HepG2 (cell line): ENCODE data around the gene GPR62.

Experiments
- FOSL1 ChIP-seq: sonication (generic); formaldehyde crosslinking; IDR thresholded peaks from 2 replicates; pipeline ENCODE4 v1.9.0; 2021; ENCODE audit warnings: missing genetic modification reagents, borderline replicate concordance
- HNF4G ChIP-seq, 2 experiments: sonication (generic) in 1 of 2; formaldehyde crosslinking in 1 of 2; IDR thresholded peaks; 2 replicates each; pipeline versions ENCODE4 v1.4.0 to v1.6.1; 2011 to 2020; ENCODE audit warnings: borderline replicate concordance in 2 of 2, low read depth in 2 of 2, mild to moderate bottlenecking in 2 of 2, low read length in 1 of 2, missing genetic modification reagents in 1 of 2, moderate library complexity in 1 of 2
- SRSF4 ChIP-seq: fragments of 200-400 bp; formaldehyde crosslinking; IDR thresholded peaks from one replicate; pipeline ENCODE4 v1.6.1; 2018; ENCODE audit warnings: mild to moderate bottlenecking, low read depth, low read length, moderate library complexity; ENCODE audit not compliant: poor library complexity, severe bottlenecking
- SUZ12 ChIP-seq: fragments of 150-350 bp; IDR thresholded peaks from 2 replicates; pipeline ENCODE4 v1.6.1; 2014; ENCODE audit warnings: low read depth, low read length
- TBX3 ChIP-seq: fragments of 450-650 bp; IDR thresholded peaks from 2 replicates; pipeline ENCODE4 v1.6.1; 2017; ENCODE audit warnings: antibody characterized with exemption, mild to moderate bottlenecking, inconsistent platforms, borderline replicate concordance
- ZNF235 ChIP-seq: sonication (generic); formaldehyde crosslinking; IDR thresholded peaks from 2 replicates; pipeline ENCODE4 v1.8.1; 2023; ENCODE audit warnings: mild to moderate bottlenecking, missing genetic modification reagents, borderline replicate concordance
- TF ChIP-seq, protein P1 (sequence below): sonication (generic); formaldehyde crosslinking; IDR thresholded peaks from 2 replicates; pipeline ENCODE4 v1.8.0; 2022; ENCODE audit warnings: missing genetic modification reagents, mild to moderate bottlenecking, inconsistent platforms, borderline replicate concordance
- TF ChIP-seq, protein P2 (sequence below): sonication (generic); formaldehyde crosslinking; IDR thresholded peaks from 2 replicates; pipeline ENCODE4 v1.4.0; 2020; ENCODE audit warnings: missing genetic modification reagents
- TF ChIP-seq, protein P3 (sequence below): sonication (generic); formaldehyde crosslinking; IDR thresholded peaks from 2 replicates; pipeline ENCODE4 v1.5.1; 2020; ENCODE audit warnings: mild to moderate bottlenecking, missing genetic modification reagents, moderate library complexity
- TF ChIP-seq, protein P4 (sequence below): IDR thresholded peaks from 2 replicates; pipeline ENCODE4 v1.6.1; 2016

DNA sequence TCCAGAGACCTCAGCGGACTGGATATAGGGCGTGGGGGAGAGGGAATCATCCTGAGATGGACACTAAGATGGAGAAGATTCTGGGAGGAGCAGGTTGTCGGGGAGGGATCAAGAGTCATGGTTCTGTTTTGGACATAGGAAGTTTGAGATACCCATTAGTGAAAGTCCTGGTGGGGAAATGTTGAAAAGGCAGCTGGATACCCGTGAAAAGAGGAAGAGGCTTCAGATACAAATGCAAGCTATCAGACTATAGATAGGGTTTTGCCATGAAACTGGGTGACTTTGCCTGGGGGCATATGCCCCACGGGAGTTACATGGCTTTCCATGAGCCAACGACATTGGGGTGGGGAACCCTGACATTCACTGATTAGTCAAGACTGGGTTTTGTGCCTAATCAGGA, 1.1 kb upstream of the GPR62 start:
- TF ChIP-seq, protein P1, sequence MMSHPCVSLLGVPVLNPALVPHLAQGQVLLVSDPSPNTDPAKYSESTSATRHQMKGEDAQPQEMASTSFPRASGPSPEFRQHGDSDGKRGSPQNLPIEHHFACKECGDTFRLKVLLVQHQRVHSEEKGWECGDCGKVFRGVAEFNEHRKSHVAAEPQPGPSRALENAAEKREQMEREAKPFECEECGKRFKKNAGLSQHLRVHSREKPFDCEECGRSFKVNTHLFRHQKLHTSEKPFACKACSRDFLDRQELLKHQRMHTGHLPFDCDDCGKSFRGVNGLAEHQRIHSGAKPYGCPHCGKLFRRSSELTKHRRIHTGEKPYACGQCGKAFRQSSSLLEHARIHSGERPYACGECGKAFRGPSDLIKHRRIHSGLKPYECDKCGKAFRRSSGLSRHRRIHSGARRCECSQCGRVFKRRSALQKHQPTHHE (CRISPR knock-in tag) = no peak
- TF ChIP-seq FOSL1 (CRISPR knock-in tag) (no peak), SUZ12 (no peak), TBX3 (no peak), HNF4G (IDR thresholded peaks at IDR 0.05; ENCODE audit: borderline replicate concordance, low read depth, low read length) (no peak), HNF4G (CRISPR knock-in tag; IDR thresholded peaks at IDR 0.05; ENCODE audit: borderline replicate concordance, low read depth) (no peak), SRSF4 (no peak), ZNF235 (CRISPR knock-in tag) (no peak)
- TF ChIP-seq, protein P2, sequence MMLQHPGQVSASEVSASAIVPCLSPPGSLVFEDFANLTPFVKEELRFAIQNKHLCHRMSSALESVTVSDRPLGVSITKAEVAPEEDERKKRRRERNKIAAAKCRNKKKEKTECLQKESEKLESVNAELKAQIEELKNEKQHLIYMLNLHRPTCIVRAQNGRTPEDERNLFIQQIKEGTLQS = no peak
- TF ChIP-seq, protein P3, sequence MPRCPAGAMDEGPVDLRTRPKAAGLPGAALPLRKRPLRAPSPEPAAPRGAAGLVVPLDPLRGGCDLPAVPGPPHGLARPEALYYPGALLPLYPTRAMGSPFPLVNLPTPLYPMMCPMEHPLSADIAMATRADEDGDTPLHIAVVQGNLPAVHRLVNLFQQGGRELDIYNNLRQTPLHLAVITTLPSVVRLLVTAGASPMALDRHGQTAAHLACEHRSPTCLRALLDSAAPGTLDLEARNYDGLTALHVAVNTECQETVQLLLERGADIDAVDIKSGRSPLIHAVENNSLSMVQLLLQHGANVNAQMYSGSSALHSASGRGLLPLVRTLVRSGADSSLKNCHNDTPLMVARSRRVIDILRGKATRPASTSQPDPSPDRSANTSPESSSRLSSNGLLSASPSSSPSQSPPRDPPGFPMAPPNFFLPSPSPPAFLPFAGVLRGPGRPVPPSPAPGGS (CRISPR knock-in tag) = no peak
- TF ChIP-seq, protein P4, sequence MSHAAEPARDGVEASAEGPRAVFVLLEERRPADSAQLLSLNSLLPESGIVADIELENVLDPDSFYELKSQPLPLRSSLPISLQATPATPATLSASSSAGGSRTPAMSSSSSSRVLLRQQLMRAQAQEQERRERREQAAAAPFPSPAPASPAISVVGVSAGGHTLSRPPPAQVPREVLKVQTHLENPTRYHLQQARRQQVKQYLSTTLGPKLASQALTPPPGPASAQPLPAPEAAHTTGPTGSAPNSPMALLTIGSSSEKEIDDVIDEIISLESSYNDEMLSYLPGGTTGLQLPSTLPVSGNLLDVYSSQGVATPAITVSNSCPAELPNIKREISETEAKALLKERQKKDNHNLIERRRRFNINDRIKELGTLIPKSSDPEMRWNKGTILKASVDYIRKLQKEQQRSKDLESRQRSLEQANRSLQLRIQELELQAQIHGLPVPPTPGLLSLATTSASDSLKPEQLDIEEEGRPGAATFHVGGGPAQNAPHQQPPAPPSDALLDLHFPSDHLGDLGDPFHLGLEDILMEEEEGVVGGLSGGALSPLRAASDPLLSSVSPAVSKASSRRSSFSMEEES (CRISPR knock-in tag) = no peak
